K562 (cell line): ENCODE measurements around the gene SDCCAG8. TPM values are rescaled to one million over a fixed set of nuclear protein-coding genes. Genes with fewer than 3 reads are reported as not detected.

Experiments
- BHLHE40 ChIP-seq: IDR thresholded peaks from 2 replicates; pipeline ENCODE4 v1.6.1; 2011; ENCODE audit warnings: low read length, improper control_type of control experiment
- CHD7 ChIP-seq: fragments of 200-600 bp; sonication (generic); IDR thresholded peaks from one replicate; pipeline ENCODE4 v1.6.1; 2012; ENCODE audit warnings: mild to moderate bottlenecking, low read depth, low read length, inconsistent platforms
- EZH2 ChIP-seq: IDR thresholded peaks from 2 replicates; pipeline ENCODE4 v1.6.1; 2012; ENCODE audit warnings: low read depth, mild to moderate bottlenecking, inconsistent platforms, low read length, borderline replicate concordance
- MAFK ChIP-seq: IDR thresholded peaks from 2 replicates; pipeline ENCODE4 v1.6.1; 2011; ENCODE audit warnings: low read length, improper control_type of control experiment
- MLLT1 ChIP-seq, 2 experiments: fragments of 450-650 bp; IDR thresholded peaks; 2 replicates each; pipeline ENCODE4 v1.6.1; 2016
- NFE2 ChIP-seq: IDR thresholded peaks from 2 replicates; pipeline ENCODE4 v1.6.1; 2014; ENCODE audit warnings: antibody characterized with exemption, low read depth
- polyA plus RNA-seq, 8 experiments: library from polyadenylated mRNA; depleted of rRNA in 4 of 8; stranded (reverse) in 5 of 8; unstranded in 3 of 8; fragments of >200 nt; fragmentation: Nextera tagmentation in 2 of 8; fragmentation: Illumina TruSeq in 1 of 8; extraction: Ambion mirVana in 2 of 8; extraction: Trizol in 1 of 8; gene quantifications; 2 replicates each; pipeline versions ENCODE4 v1.2.1 to v1.2.3, GENCODE V29; 2011 to 2014; ENCODE audit warnings: inconsistent platforms in 1 of 8, missing spikeins in 1 of 8
- total RNA-seq, 7 experiments: library from RNA; depleted of rRNA in 6 of 7; stranded (reverse); fragments of >200 nt in 6 of 7; fragmentation: Illumina TruSeq in 2 of 7; extraction: Trizol in 2 of 7; gene quantifications; 2 replicates each; pipeline versions ENCODE4 v1.2.1 to v1.2.3, GENCODE V29; 2011 to 2021; ENCODE audit warnings: low replicate concordance in 1 of 7

The SDCCAG8 gene
- total and polyA plus RNA-seq, 9 of the 15 experiments (the other 6 are each of a cell fraction or from before 2014, with no cell fraction given): 17.9 to 36.7 (median 25.4) TPM

- TF ChIP-seq CHD7: no peak
- TF ChIP-seq EZH2: no peak
- no peak for TF ChIP-seq BHLHE40
- no peak for TF ChIP-seq MAFK
- no peak for TF ChIP-seq MLLT1 (IDR thresholded peaks at IDR 0.05)
- TF ChIP-seq NFE2: no peak
Measured at GRCh38 chr1:243258731-243259130, 2.9 kb downstream of the SDCCAG8 start (continued).
